Measurements from ENCODE around the gene CORO1A.
A peak's percentile ranks its signal among the peaks of the same experiment; 100 is the strongest.
"Not testable (repeated sequence)": the region's sequence is repeated elsewhere in the genome, so short reads cannot be mapped to it uniquely, and the experiment has no call there.

The CORO1A gene

DNA sequence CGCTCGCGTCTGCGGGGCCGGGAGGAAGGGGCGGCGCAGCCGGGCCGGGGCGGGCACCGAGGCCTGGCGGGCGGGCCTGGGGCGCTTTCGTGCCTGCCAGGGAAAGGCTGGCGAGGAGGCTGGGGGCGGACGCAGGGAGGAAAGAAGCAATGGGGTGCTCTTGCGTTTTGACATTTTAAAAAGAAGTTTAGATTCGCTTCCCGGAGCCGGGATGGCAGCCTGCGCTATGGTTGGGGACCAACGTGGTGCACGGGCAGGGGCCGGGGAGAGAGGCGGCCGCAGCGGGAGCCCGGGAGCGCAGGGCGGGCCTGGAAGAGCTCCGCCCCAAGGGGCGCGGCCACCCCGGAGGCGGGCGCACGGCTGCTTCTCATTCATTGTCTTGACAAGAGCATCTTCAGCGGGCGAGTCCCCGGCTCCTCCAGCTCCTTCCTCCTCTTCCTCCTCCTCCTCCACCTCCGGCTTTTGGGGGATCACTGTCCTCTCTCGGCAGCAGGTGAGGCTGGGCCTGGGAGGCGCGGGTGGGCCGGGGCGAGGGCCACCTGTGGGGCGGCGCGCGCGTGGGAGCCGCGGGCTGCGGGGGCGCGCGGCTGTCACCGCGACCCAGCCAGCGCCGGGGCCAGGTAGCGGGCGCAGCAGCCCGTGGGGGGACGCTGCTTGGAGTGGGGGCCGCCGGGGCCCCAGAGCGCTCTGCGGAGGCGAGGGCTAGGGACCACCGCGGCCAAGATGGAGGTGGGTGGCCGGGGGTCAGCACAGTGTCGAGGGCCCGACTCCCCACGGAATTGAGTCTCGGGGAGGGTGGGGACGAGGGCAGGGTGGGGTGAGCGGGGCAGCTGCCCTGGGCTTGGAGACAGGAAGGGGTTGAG is at the start of gene CORO1A:
Gene CORO1A (plus strand): TSS at position 370 of the 863 bp plus-strand sequence. CDS start 1,608 bp downstream, outside the sequence.
- DNase-seq (ENCODE audit: low read depth in 1 of 2, low spot score in 1 of 2), result peak; percentile 72 to 73

DNA sequence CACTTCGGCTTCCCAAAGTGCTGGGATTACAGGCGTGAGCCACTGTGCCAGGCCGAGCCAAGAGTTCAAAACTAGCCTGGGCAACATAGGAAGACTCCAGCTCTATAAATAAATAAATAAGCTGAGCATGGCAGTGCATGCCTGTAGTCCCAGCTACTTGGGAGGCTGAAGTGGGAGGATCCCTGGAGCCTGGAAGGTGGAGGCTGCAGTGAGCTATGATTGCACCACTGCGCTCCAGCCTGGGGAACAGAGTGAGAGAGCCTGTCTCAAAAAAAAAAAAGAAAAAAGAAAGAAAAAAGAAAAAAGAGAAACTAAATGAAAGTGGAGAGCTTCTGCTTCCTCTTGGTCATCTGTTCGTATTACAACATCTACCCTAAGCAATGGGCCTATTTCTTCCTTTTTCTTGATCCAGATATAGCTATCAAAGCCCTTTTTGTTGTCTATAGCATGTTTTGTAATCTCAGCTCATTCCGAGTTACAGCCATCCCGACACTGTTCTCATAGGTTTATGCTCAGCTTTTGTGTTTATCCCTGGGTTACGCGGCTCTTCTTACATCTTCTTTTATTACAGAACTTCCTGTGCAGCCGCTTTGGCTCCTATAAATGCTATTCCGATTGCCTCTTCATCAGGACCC is 46.3 kb upstream of the CORO1A start:
- no peak for DNase-seq (ENCODE audit: low read depth in 1 of 2, low spot score in 1 of 2)

DNA sequence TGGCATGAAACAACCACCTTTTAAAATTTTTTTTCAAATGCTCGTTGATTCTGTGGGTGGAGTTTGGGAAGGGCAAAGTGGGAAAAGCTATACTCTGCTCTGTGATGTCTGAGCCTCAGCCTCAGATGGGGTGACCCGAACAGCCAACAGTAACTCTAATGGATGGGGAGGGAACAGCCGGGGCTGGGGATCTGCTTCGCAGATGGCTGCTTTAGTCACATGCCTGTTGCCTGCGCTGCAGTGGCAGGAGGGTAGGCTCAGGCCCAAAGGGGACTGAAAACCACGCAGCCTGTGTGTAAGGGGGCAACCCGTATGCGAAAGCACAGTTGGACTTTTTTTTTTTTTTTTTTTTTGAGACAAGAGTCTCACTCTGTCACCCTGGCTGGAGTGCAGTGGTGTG is 45.5 kb upstream of the CORO1A start:
- no peak for DNase-seq (ENCODE audit: low read depth in 1 of 2, low spot score in 1 of 2)

DNA sequence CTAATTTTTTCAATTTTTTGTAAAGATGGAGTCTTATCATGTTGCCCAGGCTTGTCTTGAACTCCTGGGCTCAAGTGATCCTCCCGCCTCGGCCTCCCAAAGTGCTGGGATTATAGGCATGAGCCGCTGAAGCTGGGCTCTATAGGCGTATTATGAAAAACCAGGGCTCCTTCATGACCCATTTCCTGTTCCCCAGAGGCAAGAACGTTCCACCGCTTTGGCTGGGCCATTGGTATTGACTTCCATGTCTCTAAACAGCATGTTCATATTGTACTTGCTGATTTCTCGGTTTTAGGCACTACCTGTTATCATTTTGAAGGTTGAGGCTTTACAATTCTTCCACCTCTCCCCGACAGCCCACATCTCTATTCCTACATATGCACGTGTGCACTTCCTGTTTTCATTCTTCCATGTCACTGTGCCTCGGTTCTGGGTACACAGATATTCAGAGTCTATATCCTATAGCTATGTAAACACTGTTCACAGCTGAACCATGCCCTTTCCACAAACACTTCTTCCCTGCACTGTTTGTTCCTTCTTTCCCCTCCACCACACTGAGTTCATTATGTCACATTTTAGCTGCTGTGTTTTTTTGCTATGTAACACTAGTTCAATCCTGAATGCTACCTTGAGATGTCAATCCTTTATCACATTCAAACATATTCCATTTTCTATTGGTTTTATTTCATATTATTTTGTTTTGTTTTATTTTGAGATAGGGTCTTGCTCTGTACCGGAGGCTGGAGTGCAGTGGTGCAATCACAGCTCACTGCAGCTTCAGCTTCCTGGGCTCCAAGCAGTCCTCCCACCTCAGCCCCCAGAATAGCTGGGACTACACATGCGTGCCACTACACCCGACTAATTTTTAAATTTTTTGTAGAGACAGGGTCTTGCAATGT is 43.6 kb upstream of the CORO1A start:
- no peak for DNase-seq (ENCODE audit: low read depth in 1 of 2, low spot score in 1 of 2)

DNA sequence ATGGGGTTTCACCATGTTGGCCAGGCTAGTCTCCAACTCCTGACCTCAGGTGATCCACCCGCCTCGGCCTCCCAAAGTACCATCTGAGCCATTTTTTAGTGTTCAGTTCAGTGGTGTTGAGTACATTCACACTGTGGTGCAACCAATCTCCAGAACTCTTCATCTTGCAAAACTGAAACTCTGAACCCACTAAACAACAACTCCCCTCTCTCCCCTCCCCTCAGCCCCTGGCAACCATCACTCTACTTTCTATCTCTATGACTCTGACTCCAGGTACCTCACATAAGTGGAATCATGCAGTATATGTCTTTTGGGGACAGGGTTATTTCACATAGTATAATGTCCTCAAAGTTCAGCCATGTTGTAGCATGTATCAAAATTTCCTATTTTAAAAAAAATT is 41.7 kb upstream of the CORO1A start:
- DNase-seq (ENCODE audit: low read depth in 1 of 2, low spot score in 1 of 2), result no peak

DNA sequence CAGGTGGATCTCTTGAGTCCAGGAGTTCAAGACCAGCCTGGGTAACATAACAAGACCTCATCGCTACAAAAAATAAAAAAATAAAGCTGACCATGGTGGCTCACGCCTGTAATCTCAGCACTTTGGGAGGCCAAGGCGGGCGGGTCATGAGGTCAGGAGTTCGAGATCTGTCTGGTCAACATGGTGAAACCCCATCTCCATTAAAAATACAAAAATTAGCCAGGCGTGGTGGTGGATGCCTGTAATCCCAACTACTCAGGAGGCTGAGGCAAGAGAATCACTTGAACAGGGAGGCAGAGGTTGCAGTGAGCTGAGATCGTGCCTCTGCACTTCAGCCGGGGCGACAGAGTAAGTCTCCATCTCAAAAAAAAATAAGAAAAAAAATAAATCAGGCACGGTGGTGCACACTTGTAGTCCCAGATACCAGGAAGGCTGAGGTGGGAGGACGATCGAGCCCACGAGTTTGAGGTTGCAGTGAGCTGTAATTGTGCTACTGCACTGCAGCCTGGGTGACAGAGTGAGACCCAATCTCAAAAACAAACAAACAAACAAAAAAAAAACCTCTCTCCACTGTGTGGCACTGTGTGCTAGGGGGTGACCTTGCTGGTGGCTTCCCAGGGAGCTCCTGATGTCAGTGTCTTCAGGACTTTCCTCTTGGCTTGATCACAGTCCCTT is 40.6 kb upstream of the CORO1A start:
- DNase-seq (ENCODE audit: low read depth in 1 of 2, low spot score in 1 of 2), result no peak

DNA sequence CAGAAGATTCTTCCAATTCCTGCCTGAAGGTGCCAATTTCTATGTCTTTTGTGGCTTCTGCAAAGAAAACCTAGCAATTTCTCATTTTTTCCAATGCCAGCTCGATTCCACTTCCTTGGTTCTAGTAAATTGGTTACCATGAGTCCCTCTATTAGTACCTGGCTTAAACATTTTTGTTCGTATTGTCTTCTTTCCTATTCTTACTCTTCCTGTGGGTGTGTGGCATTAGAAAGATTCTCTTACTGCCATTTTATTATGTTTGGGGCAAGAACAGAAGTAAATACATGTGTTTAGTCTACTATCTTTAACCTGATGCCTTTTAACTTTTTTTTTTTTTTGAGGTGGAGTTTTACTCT is 40.1 kb upstream of the CORO1A start:
- no peak for DNase-seq (ENCODE audit: low read depth in 1 of 2, low spot score in 1 of 2)

DNA sequence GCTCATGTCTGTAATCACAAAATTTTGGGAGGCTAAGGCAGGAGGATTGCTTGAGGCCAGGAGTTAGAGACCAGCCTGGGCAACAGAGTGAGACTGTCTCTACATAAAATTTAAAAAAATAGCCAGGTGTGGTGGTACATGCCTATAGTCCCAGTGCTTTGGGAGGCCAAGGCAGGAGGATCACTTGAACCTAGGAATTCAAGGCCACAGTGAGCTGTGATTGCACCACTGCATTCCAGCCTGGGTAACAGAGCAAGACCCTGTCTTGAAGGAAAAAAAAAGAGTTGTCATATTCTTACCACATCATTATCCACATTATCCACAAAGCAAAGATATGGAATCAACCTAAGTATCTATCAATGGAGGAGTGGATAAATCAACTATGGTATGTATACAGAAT is 39.4 kb upstream of the CORO1A start:
- DNase-seq (ENCODE audit: low read depth in 1 of 2, low spot score in 1 of 2), result no peak

DNA sequence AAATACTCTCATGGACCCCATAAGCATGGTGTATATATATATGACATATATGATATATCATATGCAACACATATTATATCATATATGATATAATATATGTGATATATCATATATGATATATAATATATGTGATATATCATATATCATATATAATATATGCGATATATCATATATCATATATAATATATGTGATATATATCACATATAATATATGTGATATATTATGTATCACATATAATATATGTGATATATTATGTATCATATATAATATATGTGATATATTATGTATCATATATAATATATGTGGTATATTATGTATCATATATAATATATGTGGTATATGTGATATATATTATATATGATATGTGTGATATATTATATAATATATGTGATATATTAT is 38.5 kb upstream of the CORO1A start:
- no peak for DNase-seq (ENCODE audit: low read depth in 1 of 2, low spot score in 1 of 2)

DNA sequence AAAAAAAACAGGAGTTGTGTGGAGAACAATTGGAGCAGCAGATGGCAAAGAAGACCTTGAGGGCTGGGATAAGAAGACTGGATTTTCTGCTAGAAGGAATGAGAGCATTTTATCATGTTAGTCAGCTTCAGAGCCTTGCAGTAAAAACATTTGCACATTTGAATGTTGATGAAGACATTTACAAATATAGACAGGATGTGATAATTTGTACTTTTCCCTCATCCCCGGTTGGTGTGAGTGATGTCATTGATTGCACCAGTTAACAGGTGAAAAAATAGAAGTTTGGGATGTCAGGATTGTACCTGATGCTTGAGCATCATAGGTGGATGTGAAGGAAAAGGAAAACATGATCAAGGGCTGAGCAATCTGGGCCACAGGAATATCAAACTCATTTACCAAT is 37.7 kb upstream of the CORO1A start:
- DNase-seq (ENCODE audit: low read depth in 1 of 2, low spot score in 1 of 2), result no peak

DNA sequence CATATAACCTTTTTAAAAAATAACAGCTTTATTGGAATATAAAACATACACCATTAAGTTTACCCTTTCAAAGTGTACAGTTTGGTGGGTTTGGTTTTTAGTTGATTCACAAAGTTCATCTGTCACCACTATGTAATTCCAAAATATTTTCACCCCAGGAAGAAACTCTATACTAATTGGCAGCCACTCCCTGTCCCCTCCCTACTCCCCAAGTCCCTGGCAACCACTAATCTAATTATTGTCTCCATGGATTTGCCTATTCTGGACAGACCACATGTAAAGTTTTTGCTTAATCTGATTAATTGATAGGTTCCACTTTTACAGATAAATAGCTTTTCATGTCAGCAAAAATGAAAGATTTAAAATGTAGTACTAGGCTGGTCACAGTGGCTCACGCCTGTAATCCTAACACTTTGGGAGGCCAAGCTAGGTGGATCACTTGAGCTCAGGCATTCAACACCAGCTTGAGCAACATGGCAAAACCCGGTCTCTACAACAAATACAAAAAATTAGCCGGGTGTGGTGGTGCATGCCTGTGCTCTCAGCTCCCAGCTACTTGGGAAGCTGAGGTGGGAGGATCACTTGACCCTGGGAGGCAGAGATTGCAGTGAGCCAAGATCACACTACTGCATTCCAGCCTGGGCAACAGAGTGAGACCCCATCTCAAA is 35.4 kb upstream of the CORO1A start:
- no peak for DNase-seq (ENCODE audit: low read depth in 1 of 2, low spot score in 1 of 2)

DNA sequence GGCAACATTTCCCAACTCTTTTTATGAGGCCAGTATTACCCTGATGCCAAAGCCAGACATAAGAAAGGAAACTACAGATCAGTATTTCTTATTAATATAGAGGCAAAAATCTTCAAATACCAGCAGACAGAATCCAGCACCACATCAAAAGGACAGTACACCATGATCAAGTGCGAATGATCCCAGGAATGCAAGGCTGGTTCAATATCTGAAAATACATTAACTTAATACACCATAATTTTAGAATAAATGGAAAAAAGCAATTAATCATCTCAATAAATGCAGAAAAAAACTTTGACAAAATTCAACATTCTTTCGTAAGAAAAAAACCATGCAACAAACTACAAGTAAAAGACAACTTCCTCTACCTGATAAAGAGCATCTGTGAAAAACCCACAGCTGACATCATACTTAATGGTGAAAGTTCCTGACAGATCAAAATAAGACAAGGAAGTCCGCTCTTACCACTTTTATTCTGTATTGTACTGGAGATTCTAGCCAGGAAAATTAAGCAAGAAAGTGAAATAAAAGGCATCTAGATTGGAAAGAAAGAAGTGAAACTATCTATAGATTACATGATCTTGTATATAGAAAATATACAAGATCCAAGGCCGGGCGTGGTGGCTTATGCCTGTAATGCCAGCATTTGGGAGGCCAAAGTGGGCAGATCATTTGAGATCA is 34.0 kb upstream of the CORO1A start:
- no peak for DNase-seq (ENCODE audit: low read depth in 1 of 2, low spot score in 1 of 2)

DNA sequence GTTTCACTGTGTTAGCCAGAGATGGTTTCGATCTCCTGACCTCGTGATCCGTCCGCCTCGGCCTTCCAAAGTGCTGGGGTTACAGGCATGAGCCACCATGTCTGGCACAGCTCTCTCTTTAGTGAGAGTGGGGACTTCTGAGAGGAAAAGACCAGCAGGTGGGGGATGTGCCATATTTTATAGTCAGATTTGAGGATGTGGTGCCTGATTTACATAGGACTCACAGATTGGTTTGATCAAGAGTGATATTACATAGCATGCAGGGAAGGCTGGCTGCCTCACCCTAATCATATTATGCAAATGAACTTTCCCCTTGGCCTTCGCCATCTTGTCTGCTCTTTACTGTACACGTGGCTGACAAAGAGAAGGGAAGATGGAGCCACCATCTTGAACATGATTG is 32.3 kb upstream of the CORO1A start:
- no peak for DNase-seq (ENCODE audit: low read depth in 1 of 2, low spot score in 1 of 2)

DNA sequence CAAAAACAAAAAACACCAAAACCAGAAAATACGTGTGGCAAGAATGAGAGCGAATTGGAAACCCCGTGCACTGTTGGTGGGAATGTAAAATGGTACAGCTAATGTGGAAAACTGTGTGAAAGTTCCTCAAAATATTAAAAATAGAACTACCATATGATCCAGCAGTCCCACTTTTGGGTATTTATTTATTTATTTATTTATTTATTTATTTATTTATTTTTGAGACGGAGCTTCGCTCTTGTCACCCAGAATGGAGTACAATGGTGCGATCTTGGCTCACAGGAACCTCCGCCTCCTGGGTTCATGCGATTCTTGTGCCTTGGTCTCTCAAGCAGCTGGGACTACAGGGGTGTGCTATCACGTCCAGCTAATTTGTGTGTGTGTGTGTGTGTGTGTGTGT is 30.9 kb upstream of the CORO1A start:
- no peak for DNase-seq (ENCODE audit: low read depth in 1 of 2, low spot score in 1 of 2)

DNA sequence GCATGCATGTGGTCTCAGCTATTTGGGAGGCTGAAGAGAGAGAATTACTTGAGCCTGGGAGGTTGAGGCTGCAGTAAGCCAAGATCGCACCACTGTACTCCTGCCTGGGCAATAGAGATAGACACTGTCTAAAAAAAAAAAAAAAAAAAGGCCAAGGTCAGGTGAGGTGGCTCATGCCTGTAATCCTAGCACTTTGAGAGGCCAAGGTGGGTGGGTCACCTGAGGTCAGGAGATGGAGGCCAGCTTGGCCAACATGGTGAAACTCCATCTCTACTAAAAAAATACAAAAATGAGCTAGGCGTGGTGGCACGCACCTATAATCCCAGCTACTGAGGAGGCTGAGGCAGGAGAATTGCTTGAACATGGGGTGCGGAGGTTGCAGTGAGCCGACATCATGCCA is 28.2 kb upstream of the CORO1A start:
- DNase-seq (ENCODE audit: low read depth in 1 of 2, low spot score in 1 of 2), result no peak

DNA sequence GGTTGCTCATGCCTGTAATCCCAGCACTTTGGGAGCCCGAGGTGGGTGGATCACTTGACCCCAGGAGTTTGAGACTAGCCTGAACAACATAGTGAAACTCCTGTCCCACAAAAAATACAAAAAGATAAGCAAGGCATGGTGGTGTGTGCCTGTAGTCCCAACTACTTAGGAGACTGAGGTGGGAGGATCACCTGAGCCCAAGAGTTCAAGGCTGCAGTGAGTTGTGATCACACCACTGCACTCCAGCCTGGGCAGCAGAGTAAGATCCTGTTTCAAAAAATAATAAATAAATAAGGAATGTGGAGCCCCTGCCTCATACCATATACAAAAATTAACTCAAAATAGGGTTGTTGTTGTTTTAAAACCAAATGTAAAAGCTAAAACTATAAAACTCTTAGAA is 26.2 kb upstream of the CORO1A start:
- DNase-seq (ENCODE audit: low read depth in 1 of 2, low spot score in 1 of 2), result no peak

DNA sequence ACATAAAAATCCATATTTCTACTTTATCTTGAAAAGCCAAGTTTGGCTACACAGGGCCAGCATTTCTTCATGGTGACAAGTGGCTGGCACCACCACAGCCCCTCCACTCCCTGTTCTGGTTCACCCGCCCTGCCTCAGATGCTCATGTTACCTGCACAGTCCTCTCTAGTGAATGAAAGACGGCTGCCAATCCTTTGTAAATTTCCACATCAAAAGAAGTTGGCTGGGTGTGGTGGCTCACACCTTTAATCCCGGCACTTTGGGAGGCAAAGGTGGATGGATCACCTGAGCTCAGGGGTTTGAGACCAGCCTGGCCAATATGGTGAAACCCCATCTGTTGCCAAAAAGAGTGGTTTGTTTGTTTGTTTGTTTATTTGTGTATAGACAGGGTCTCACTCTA is 19.9 kb upstream of the CORO1A start:
- DNase-seq (ENCODE audit: low read depth in 1 of 2, low spot score in 1 of 2), result no peak

DNA sequence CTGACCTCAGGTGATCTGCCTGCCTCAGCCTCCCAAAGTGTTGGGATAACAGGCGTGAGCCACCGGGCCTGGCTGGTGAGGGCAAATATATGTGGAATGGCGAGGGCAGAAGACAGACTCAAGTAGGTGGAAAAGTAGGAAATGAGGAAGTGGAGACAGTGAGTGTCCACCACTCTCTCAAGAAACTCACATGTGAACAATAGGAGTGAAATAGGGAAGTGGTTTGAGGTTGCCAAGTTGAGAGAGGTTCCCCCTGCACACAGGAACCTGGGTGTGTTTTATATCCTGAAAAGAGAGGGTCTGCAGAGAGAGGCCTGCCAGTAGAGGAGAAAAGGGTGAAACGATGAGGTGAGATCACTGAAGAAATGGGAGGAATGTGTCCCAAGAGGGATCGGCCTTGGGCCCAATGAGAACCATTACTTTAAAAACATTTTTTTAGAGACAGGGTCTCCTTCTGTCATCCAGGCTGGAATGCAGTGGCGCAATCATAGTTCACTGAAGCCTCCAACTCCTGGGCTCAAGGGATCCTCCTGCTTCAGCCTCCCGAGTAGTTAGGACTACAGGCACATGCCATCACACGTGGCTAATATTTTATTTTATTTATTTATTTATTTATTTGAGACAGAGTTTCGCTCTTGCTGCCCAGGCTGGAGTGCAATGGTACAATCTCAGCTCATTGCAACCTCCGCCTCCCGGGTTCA is 17.1 kb upstream of the CORO1A start:
- no peak for DNase-seq (ENCODE audit: low read depth in 1 of 2, low spot score in 1 of 2)

DNA sequence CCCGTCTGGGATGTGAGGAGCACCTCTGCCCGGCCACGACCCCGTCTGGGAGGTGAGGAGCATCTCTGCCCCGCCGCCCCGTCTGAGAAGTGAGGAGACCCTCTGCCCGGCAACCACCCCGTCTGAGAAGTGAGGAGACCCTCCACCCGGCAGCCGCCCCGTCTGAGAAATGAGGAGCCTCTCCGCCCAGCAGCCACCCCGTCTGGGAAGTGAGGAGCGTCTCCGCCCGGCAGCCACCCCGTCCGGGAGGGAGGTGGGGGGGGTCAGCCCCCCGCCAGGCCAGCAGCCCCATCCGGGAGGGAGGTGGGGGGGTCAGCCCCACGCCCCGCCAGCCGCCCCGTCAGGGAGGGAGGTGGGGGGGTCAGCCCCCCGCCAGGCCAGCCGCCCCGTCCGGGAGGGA is 14.7 kb upstream of the CORO1A start:
- not testable (repeated sequence) for DNase-seq (ENCODE audit: low read depth in 1 of 2, low spot score in 1 of 2)

DNA sequence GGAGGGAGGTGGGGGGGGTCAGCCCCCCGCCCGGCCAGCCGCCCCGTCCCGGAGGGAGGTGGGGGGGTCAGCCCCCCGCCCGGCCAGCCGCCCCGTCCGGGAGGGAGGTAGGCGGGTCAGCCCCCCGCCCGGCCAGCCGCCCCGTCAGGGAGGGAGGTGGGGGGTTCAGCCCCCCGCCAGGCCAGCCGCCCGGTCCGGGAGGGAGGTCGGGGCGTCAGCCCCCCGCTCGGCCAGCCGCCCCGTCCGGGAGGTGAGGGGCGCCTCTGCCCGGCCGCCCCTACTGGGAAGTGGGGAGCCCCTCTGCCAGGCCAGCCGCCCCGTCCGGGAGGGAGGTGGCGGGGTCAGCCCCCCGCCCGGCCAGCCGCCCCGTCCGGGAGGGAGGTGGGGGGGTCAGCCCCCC is 14.0 kb upstream of the CORO1A start:
- DNase-seq (ENCODE audit: low read depth in 1 of 2, low spot score in 1 of 2), result not testable (repeated sequence)

Data from stimulated activated CD4-positive, alpha-beta T cell treated with anti-CD3 and anti-CD28 coated beads, Interleukin-15, amount 100 ng/mL, for 1 hour (primary cell).